DMS 273 (cell line): Measurements from ENCODE around the gene TSSC4.
A peak's percentile ranks its signal among the peaks of the same experiment; 100 is the strongest.

Experiments used
- DNase-seq: peaks from one replicate; lab custom pipeline; 2025; ENCODE audit not compliant: unreplicated experiment; lab: John Stamatoyannopoulos, UW

TSSC4 gene

DNA sequence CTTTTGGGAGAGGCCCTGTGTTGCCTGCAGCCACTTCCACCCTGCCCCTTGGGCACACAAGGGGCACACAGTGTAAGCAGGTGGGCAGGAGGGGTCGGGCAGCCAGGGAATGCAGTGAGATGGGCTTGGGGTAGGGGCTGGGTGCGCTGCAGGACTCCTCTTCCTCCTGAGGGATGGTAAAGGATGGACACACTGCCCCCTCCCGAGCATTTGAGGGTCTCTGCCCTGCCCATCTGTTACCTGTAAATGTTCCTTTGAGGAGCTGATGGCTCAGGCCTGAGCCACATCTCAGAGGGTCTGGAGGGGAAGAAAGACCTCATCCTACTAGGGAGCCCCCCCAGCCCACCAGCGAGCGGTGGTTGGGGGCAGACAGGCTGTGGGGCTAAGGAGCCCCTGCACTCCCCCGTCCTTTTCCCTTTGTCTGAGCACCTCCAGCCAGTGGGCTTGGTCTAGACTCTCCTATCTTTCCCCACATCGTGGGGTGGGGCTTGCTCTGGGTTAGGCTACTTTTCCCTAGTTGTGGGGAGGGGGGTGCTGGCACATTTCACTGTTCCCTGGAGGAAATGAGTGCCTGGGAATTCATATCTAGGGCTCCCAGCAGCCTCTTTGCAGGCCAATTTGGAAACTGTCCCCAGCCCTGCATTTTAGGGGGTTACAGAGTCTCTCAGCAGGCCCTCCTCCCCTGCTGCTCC, 1.7 kb upstream of the TSSC4 start:
- DNase-seq: peak; percentile 37

DNA sequence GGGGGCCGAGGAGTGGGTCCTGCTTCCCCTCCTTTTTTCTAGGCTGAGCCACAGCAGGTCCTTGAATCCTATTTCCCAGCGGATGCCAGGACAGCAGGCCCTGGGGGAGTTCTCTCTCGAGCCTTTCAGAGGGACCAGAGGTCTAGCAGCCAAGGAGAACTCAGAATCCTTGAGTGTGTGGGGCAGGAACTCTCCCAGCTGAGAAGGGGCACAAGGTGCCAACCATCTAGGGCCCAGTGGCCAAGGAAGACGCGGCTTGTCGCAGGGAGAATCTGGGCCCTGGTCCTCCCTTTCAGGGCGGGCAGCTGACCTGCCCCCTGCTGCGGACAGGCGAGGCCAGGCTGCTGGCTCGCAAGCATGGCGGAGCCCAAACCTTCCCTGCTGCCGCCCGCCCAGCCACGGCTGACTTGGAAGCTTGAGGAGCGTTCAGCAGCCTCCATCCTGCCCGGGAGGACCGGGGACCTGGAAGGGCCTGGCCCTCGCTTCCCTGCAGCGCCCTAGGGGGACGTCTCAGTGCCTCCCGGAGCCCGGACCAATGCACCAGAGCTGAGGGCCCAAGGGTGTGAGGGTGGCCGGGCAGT, 972 bp upstream of the TSSC4 start:
- peak; percentile 46 for DNase-seq

DNA sequence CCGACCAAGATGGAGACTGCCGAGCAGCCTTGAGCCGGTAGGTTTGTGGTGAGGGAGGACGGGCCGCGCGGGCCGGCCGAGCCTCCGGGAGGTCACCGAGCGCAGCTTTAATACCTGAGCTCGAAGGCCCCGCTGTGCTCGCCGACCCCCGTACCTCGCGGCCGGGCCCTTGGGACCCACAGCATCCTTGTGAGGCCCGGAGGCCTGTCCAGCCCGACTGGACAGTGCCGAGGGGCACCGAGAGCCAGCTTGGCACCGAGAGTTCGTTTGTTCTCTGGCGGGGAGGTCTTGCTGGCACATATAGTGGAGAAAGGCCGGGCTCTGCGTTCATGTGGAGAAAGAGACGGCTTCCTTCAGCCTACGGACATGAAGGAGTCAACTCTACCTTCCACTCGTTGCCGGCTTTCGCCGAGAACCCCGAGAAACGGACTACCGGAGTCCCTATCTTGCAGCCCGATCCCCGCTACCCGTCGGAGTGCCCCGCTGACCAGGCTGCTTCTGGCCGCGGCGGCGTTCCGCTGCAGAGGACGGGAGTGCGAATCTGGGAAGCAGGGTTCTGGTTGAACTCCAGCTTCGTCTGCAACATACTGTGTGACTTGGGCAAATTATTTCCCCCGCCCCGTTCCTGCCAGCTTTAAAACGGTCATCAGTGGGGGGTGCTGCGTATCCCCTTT, 349 bp downstream of the TSSC4 start:
- DNase-seq: no peak

DNA sequence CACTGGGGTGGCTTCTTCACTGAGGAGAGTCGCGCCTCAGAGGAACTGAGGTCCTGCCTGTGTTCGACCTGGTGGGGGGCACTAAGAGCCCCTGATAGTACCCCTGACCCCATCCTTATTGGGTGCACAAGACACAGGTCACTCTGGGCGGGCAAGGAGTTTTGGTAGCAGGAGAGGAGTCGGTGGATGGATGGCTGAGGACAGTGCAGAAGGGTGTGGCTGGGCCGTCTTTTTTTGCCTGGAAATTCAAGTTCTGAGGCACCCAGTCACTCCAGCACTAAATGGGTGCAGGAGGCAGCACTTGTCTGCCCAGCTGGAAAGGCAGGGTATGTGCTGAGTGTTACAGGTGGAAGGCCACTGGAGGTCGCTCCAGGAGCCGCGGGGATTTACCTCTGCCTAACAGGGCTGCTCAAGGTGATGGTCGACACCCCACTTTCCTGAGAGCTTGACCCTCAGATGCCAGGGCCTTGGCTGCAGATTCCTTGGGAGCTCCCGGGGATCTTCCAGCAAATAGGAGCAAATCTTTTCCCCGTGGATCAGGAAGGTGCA, 960 bp downstream of the TSSC4 start:
- DNase-seq: peak; percentile 25

DNA sequence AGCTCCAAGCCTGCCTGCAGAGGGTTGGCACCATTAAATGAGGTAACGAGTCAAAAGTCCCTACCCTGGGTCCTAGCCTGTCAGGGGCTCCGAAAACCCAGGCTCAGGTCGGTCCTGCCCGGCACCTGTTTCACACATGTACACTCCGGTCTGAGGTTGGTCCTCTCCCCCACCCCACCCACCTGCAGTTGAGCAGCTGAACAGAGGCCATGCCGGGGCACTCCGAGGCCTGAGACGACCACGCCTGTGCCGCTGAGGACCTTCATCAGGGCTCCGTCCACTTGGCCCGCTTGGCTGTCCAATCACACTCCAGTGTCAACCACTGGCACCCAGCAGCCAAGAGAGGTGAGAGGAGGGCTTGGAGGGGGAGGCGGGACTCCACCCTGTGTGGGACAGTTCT, 1.6 kb downstream of the TSSC4 start:
- DNase-seq: no peak

DNA sequence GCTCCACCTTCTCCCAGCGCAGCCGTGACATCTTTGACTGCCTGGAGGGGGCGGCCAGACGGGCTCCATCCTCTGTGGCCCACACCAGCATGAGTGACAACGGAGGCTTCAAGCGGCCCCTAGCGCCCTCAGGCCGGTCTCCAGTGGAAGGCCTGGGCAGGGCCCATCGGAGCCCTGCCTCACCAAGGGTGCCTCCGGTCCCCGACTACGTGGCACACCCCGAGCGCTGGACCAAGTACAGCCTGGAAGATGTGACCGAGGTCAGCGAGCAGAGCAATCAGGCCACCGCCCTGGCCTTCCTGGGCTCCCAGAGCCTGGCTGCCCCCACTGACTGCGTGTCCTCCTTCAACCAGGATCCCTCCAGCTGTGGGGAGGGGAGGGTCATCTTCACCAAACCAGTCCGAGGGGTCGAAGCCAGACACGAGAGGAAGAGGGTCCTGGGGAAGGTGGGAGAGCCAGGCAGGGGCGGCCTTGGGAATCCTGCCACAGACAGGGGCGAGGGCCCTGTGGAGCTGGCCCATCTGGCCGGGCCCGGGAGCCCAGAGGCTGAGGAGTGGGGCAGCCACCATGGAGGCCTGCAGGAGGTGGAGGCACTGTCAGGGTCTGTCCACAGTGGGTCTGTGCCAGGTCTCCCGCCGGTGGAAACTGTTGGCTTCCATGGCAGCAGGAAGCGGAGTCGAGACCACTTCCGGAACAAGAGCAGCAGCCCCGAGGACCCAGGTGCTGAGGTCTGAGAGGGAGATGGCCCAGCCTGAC, 2.5 kb downstream of the TSSC4 start:
- DNase-seq: no peak

DNA sequence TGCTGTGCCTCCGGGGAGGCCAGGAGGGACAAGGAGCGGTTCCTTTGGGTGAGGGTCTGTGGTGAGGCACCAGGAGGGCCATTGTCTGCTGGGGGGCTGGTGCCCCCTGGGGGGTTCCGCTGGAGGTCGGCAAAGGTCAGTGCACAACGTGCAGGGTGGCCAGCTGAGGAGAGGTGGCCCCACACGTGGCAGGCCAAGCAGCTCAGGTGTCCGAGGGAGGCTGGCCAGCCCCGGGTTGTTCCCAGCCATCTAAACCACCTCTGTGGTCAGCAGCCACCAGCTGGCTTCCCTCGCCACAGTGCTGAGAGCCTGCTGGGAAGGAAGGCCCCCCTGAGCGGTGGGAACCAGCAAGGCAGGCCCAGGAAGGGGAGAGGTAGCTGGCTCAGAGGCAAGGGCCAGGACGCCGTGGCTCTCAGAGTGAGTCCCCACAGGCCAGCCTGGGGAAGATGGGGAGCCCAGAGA, 4.2 kb downstream of the TSSC4 start:
- no peak for DNase-seq

DNA sequence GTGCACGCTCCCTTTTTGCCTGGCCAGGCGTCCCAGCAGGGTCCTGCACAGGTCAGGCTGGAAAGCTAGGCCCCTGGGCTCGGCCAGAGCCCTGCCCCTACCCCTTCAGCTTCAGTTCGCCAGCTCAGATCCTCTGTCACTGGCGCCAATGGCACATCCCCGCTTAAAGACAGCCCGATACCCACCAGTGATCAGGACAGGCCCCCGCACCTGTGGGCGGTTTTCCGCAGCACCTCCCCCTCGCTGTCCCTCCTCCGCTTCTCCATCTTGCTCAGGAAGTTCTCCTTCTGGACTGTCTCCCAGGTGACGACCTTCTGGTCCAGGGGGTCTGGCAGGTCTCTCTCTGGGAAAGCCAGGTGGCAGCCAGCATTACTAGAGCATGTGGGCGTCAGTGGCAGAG, 5.9 kb downstream of the TSSC4 start:
- no peak for DNase-seq

DNA sequence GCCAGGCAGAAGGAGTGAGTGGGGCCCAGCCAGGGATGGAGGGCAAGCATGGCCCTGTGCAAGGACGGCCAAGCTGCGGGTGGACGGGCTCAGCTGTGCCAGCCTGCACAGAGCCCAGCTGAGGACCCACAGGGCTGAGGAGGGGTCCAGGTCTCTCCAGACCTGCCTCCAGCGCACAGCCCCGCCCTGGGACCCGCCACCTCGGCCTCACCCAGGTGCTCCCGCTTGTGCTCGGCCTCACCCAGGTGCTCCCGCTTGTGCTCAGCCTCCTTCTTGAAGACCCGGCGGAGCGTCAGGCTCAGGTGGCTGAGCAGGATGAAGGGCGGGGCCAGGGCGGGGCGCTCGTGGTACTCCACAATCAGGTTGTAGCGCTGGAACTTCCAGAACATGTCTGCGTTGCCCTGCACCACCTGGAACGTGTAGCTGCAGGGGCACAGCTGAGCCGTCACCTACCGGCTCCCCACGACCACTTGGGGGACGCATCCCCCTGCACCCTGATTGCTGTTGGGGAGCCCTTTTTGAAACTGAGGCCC, 6.4 kb downstream of the TSSC4 start:
- DNase-seq: no peak

DNA sequence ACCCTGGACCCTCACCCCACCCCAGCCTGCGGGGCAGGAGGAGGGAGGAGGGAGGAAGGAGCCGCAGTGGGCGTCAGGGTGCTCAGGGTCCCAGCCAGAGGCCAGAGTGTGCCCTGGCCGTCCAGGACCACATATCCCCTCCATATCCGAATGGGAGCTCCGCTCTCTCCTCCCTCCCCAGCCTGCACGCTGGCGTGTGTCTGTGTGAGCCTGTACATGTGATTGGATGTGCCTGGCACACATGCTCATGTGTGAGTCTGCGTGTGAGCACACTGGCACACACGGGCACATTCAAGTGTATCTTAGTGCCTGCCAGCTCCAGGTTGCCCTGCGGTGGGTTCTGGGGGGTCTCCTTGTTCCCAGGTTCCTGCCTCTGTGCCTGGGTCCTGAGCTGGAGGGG, 8.1 kb downstream of the TSSC4 start:
- no peak for DNase-seq

DNA sequence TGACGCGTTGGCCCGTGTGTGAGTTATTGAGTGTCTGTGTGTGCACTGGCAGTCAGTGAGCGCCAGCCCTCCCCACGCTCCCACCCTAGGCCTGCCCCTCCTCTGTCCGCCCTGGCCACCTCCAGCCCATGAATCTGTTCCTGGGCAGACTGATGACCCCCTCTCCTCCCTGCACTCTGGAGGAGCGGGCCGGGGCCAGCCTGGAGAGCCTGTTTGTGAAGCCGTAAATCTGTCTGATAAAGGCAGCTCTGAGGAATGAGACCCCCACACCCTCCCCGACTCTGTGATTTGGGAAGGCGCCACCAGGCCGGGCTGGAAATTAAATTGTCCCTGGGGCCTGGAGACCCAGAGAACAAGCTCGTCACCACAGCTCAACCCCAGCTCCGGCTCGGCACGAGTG, 8.6 kb downstream of the TSSC4 start:
- DNase-seq: no peak

DNA sequence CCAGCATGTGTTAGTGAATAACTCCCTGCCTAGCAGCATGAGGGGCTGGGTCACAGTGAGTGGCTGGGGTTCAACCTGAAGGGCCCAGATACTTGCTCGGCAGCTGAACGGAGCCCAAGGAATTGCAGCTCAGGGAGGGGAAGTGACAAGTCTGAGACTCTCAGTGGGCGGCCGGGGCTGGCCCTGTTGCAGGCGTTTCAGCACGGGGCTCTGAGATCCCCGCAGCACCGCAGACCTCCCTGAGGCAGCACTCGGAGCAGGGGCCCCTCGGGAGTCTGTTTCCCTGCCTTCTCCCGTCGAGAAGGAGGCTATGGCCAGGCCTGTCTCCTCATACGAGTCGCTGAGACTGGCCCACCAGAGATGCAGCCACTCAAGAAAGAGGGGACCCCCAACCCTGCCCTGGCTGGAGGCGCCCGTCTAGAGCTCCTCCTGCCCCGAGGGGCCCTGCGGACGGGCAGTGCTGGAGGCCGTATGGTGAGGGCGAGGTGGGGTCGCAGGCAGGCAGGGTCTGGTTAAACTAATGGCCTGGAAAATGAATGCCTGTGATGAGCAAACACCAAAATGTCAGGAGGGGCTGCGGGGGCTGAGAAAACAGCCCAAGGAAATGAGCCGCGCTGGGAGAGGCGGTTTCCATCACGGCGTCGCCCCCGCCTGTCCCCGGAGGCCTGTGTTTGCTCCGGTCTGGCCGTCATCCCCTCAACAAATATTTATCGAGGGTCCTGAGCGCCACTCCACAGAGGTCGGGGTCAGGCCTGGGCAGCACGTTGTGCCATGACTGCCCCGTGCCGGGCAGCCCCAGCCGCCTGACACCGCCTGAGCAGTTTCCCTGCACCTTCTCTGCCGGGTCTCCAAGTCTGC, 9.3 kb downstream of the TSSC4 start:
- no peak for DNase-seq

DNA sequence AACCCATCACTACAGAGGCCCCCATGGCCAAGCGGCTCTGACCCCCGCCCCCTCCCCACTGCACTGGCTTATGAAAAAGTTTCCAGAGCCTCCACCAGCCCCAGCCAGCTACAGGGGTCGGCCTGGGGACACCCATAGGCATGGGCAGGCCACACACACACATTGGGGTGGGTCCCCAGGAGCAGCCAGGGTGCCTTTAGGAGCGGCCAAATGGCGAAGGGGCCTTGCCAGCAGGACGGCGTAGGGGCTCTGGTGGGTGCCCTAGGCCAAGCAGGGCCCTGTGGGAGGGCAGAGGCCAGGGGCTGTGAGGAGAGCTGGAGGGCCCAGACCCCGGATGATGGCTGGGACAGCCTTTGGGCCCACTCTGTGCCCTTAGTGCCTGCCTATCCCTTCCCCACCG, 10.1 kb downstream of the TSSC4 start:
- no peak for DNase-seq

DNA sequence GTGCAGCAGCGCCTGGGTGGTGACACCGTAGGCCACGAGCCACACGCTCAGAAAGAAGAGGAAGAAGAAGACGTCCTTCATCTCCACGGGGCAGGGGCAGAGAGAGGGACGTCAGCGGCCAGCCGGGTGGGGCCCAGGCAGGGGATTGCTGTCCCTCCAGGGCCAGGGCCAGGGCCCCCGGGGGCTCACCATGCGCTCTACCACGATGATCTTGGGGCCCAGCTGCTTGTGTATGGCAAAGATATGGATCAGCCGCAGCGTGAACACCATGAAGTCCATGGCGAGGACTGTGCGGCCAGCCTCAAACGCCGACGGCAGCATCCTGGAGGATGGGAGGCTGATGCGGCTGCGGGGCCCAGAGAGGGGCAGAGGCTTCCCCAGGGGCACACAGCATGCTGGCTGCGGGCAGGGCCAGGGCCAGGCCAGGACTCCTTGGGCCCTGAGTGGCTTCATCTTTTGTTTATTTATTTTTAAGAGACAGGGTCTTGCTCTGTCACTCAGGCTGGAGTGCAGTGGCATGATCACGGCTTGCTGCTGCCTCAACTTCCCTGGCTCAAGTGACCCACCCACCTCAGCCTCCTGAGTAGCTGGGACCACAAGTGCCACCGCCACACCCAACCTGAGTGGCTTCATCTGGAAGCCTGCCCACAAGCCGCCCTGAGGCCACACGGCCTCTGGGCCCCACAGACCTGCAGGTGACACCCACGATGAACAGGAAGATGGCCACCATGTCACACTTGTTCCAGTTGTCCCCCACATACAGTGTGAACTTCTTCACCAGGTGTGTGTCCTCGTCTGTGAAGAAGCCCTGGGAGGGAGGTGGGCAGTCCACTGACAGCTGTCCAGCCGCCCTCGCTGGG, 11.1 kb downstream of the TSSC4 start:
- DNase-seq: no peak

DNA sequence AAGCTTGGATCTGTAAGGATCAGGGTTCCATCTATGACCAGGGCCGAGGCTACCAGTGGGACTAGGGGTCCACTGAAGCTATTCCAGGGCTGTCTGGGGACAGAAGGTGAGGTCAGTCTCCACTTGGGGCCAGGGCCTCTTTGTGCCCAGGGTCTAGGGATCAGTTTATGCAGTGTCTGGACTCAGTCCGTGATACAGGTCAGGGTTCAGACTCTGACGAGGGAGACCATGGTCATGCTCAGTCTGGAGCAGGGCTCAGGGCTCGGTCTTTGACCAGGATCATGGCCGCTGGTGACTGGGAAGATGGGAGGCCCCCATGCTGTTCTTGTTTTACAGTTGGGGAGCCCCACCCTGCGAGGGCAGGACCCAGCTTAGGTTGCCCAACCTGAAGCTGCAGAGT, 11.8 kb downstream of the TSSC4 start:
- no peak for DNase-seq

DNA sequence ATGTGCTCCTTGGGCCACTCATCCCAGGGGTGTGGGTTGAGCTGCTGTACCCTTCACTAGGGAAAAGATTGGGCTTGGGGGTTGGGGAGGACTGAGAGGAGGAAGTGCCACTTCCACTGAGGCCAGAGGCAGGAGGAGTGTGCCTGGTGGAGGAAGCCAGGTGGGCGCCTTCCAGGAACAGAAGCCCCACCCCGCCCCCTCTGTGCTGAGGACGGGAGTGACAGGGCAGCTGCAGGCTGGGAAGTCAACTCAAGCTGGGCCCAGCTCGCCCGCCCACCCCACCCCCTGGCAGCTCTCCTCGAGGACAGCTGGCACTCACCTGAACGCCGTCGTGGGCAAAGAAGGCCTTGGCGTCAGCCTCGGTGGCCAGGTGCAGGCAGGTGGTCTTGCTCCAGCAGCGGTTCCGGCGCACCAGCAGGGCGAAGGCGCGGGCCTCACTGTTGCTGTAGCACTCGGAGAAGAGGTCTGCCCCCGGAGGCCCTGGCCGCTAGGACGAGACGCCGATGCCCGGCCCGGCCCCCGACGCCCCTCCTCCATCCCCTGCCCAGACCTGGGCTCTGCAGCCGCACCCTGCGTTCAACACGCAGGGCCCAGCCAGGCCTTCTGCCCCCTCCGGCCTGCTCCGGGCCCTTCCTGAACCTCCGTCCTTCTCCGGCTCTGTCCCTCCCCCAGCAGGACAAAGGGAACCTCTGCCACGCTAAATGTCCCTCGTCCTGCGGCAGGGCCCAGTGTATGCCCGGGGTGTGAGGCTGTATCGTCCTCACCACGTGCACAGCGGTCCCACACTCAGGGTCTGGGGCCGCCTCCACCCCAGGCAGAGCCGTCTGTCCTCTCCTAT, 13.4 kb downstream of the TSSC4 start:
- no peak for DNase-seq

DNA sequence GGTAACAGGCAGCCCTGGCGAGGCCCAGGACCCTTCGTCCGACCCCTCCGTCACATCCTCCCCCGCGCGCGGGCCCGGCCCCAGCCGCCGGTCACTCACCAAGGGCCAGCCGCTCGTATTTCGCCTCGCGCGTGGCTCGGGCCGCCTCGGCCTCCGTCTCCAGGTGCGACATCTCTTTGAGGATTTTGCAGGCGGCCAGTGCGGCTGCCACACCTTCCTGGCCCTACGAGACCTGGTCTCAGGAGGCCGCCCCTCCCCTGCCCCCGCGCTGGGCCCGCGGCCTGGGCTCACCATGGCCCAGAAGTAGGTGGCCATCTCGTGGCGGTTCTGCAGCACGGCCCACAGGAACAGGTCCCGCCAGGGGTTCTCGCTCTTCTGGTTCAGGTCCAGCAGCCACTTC, 14.1 kb downstream of the TSSC4 start:
- no peak for DNase-seq

DNA sequence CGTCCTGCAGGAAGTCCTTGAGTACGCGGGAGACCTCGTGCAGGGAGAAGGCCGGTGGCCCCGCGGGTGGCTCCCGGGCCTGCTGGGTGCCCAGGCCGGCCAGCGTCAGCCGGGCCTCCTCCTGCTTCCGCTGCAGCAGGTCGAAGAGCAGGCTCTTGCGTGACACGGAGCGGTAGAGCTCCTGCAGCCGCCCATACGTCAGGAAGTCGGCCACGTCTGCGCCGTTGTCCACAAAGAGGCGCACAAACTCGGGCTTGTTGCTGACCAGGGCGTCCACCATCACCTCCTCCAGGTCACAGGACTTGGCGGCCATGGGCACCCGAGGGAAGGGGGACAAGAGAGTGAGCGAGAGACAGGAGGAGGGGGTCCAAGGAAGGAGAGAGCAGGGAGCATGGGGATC, 14.6 kb downstream of the TSSC4 start:
- DNase-seq: no peak
